Progenitor cell of endocrine pancreas (in vitro differentiated cells): ENCODE data around the gene PTPRD. TPM values are rescaled to one million over a fixed set of nuclear protein-coding genes. Genes with fewer than 3 reads are reported as not detected.

Source experiments
- DNase-seq: peaks from one replicate; pipeline ENCODE4 v3.0.0; 2021; ENCODE audit warnings: low spot score; ENCODE audit not compliant: unreplicated experiment
- H3K27ac Mint-ChIP-seq: 2 replicates; pipeline ENCODE4 v1.8.0; 2021; ENCODE audit warnings: mild to moderate bottlenecking, moderate library complexity, mixed read lengths
- H3K27me3 Mint-ChIP-seq: 2 replicates; pipeline ENCODE4 v1.8.0; 2021; ENCODE audit warnings: mixed read lengths
- H3K36me3 Mint-ChIP-seq: 2 replicates; pipeline ENCODE4 v1.8.0; 2022; ENCODE audit warnings: mixed read lengths; ENCODE audit not compliant: insufficient read depth
- H3K4me1 Mint-ChIP-seq: 2 replicates; pipeline ENCODE4 v1.8.0; 2021; ENCODE audit warnings: low read depth, mixed read lengths
- H3K4me3 Mint-ChIP-seq: 2 replicates; pipeline ENCODE4 v1.8.0; 2021; ENCODE audit warnings: low read depth, mild to moderate bottlenecking, moderate library complexity, mixed read lengths
- H3K9me3 Mint-ChIP-seq: 2 replicates; pipeline ENCODE4 v1.8.0; 2021; ENCODE audit warnings: low read depth, mixed read lengths
- total RNA-seq: library from RNA; stranded (reverse); gene quantifications from 2 replicates; pipeline ENCODE4 v1.2.1, GENCODE V29; 2021
- TF ChIP-seq, protein P1 (sequence below): fragments of 200-600 bp; sonication (generic); IDR thresholded peaks from one replicate; pipeline ENCODE4 v1.5.0; 2021; ENCODE audit warnings: antibody characterized with exemption, mild to moderate bottlenecking; ENCODE audit not compliant: unreplicated experiment

PTPRD gene
- total RNA-seq, 1 donor from 2014 or later, result 124 TPM

DNA sequence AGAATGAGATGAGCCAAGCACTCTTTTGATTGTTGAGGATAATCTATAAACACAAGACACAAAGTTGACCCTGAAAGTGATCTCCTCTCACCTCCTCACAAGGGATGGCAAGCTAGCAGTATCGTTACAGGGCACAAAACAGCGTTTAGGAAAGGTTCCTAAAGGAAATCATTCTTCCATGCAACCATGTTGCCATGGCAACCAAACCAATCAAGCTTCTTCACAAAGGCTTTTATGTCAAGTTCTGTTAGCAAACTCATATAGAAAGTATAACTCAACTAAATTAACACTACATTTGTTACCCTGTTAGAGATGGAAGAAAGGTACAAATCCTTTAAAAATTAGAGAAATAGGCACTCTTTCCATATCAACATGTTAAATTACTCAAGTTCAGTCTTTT lies 1796.4 kb downstream of the PTPRD start:
- TF ChIP-seq, protein P1, sequence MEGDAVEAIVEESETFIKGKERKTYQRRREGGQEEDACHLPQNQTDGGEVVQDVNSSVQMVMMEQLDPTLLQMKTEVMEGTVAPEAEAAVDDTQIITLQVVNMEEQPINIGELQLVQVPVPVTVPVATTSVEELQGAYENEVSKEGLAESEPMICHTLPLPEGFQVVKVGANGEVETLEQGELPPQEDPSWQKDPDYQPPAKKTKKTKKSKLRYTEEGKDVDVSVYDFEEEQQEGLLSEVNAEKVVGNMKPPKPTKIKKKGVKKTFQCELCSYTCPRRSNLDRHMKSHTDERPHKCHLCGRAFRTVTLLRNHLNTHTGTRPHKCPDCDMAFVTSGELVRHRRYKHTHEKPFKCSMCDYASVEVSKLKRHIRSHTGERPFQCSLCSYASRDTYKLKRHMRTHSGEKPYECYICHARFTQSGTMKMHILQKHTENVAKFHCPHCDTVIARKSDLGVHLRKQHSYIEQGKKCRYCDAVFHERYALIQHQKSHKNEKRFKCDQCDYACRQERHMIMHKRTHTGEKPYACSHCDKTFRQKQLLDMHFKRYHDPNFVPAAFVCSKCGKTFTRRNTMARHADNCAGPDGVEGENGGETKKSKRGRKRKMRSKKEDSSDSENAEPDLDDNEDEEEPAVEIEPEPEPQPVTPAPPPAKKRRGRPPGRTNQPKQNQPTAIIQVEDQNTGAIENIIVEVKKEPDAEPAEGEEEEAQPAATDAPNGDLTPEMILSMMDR, result no peak
- no peaks in the 10 kb centered on the region for H3K27me3 Mint-ChIP-seq
- no peaks in the 10 kb centered on the region for H3K36me3 Mint-ChIP-seq
- DNase-seq, result no peak
- H3K4me1 Mint-ChIP-seq, result peaks cover 15% of the 10 kb centered on the region
- no peak overlapping the region for H3K27ac Mint-ChIP-seq
- H3K9me3 Mint-ChIP-seq, result no peaks in the 10 kb centered on the region
- no peak overlapping the region for H3K4me3 Mint-ChIP-seq

DNA sequence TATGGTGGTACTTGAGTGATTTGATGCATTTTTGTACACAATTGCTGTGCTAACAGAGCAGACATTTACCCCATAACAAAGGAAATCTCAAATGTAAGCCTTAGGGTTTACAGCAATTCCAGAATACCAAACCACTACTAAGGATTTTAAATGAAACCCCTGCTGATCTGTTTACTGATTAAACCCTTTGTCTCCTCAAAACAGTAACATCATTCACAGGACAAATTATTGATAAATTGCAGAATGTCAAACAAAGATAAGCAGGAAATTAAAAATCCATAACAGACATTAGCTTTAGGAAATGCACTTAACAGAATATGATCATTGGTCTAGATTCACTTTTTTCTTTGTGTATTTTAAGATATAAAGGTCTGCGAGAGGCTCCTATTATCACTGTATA lies 1796.9 kb downstream of the PTPRD start:
- Mint-ChIP-seq H3K27me3 (no peaks in the 10 kb centered on the region), H3K4me1 (peaks cover 15% of the 10 kb centered on the region), H3K9me3 (no peaks in the 10 kb centered on the region), H3K4me3 (no peak overlapping the region), H3K36me3 (no peaks in the 10 kb centered on the region), H3K27ac (no peak overlapping the region)
- TF ChIP-seq, protein P1, result no peak
- no peak for DNase-seq

DNA sequence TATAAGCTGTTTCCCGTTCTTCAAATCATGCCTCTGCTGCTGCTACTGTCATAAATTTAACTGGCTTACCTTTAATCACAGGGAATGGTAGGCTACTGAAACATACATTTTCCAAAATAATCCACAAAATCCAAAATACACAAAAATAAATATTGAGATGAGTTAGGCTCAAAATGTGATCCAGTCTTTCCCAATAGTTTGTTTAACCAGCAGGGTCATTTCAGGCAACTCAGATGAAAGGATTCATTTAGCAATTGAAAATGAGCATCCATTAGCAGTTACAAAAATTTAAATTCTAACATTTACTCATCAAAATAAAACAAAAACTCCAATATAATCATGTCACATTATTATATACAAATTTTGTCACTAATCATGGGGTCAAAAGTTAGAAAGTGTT lies 1797.6 kb downstream of the PTPRD start:
- H3K27ac Mint-ChIP-seq, result no peak overlapping the region

DNA sequence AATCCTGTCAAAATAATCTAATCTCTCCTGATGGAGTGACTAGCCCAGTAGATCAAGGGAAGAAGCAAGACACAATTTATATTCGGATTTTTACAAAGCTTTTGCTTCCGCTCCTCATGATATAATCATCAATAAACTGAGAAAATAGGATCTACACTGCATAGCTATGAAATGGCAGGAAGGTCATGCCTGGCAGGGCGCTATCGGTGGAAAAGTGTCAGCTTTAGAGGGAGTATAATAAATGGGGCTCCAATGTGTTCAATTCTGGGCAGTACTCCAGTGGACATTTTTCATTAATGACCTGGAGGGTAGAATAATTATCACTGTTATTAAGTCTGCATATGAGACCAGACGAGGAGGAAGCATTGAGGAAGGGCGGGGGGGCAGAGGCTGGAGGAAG lies 1799.9 kb downstream of the PTPRD start:
- Mint-ChIP-seq H3K4me1 (peaks cover 16% of the 10 kb centered on the region), H3K4me3 (no peak overlapping the region), H3K27me3 (no peaks in the 10 kb centered on the region), H3K27ac (no peak overlapping the region), H3K36me3 (peaks cover 2% of the 10 kb centered on the region), H3K9me3 (no peaks in the 10 kb centered on the region)
- no peak for DNase-seq
- TF ChIP-seq, protein P1, result no peak

More for the DNA sequence above, 1797.6 kb downstream of the PTPRD start:
- Mint-ChIP-seq H3K27me3 (no peaks in the 10 kb centered on the region), H3K9me3 (no peaks in the 10 kb centered on the region), H3K4me3 (no peak overlapping the region), H3K4me1 (peaks cover 15% of the 10 kb centered on the region), H3K36me3 (peaks cover 2% of the 10 kb centered on the region)
- no peak for DNase-seq
- TF ChIP-seq, protein P1, result no peak

DNA sequence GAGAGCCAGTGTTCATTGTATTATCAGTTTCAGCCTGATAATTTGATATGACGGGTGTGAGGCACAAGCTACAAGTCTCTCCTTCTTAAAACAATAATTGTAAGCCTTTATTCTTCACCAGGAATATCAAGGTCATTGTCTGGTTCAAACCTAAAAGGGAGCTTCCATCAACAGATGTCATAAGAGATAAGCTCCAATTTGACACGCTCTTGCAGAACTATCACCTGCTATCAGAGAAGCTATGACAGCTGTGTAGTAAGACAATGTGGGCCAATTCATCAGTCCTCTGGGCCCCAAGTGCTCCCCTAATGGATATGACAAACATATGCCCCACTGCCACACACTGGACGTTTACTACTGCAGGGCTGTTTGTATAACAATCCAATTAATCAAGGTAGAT lies 1803.1 kb downstream of the PTPRD start:
- no peaks in the 10 kb centered on the region for H3K27me3 Mint-ChIP-seq
- peaks cover 1% of the 10 kb centered on the region for H3K4me1 Mint-ChIP-seq
- DNase-seq, result no peak
- no peak overlapping the region for H3K27ac Mint-ChIP-seq
- no peak overlapping the region for H3K4me3 Mint-ChIP-seq
- no peaks in the 10 kb centered on the region for H3K9me3 Mint-ChIP-seq
- H3K36me3 Mint-ChIP-seq, result peaks cover 2% of the 10 kb centered on the region
- TF ChIP-seq, protein P1, result no peak
